SK-N-SH (cell line): ENCODE measurements around the gene MORF4L1.

Experiments used
- CTCF ChIP-seq: fragments of 200-600 bp; sonication (generic); IDR thresholded peaks from 2 replicates; pipeline ENCODE4 v1.6.1; 2017; ENCODE audit warnings: antibody characterized with exemption, mild to moderate bottlenecking, moderate library complexity
- FOXM1 ChIP-seq: IDR thresholded peaks from 2 replicates; pipeline ENCODE4 v1.4.0; 2012; ENCODE audit warnings: low read depth, mild to moderate bottlenecking
- NRF1 ChIP-seq: IDR thresholded peaks from 2 replicates; pipeline ENCODE4 v1.6.1; 2012; ENCODE audit warnings: low read depth, mild to moderate bottlenecking, low read length

DNA sequence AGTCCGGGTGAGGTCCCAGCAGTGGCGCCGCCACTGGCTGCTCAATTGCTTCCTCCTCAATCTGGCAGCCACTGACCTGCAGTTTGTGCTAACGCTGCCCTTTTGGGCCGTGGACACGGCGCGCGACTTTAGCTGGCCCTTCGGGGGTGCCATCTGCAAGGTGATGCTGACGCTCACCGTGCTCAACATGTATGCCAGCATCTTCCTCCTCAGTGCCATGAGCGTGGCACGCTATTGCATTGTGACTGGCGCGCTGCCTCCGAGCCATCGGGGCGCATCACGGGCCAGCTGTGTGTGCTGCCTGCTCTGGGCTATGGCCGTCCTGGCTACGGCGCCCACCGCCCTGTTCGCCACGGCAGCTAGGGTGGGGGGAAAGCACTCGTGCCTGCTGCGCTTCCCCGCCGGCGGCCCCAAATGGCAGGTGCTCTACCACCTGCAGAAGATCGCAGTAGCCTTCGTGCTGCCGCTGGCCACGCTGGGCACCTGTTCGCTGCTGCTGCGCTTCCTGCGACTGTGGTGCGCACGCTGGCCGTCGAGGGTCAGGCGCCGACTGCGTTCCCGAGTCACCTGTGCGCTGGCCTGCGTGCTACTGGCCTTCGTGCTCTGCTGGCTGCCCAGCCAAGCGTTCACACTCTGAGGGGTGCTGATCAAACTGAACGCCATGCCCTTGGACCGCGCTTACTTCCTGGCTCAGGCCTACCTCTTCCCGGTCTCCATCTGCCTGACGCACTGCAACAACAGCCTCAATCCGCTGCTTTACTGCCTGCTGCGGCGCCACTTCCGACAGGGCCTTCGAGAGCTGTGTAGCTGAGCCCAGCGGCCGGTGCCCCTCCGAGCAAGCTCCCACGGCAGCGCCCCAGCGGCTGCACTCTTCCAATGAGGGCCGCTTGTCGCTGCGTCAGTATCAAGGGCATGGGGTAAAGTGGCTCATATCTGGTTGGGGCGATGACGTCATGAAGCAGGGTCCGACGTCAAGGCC lies 41.2 kb upstream of the MORF4L1 start:
- TF ChIP-seq CTCF (no peak), NRF1 (no peak), FOXM1 (no peak)
